ENCODE data around the gene CHORDC1.

The CHORDC1 gene

GRCh38 chr11:90252053-90252452 is 29.2 kb upstream of the CHORDC1 start:
- Histone ChIP-seq H2AK5ac (ENCODE audit: low read depth, low read length) (no peak overlapping the region), H2BK12ac (ENCODE audit: low read length) (no peak overlapping the region), H3K4me1 (ENCODE audit: control insufficient read depth in 2 of 2, insufficient read depth in 1 of 2, low read depth in 1 of 2, low read length in 2 of 2) (no peaks in the 10 kb centered on the region), H3K27me3 (ENCODE audit: control insufficient read depth in 3 of 3, insufficient read depth in 3 of 3, low read depth in 1 of 3, low read length in 3 of 3) (no peaks in the 10 kb centered on the region), H2BK120ac (ENCODE audit: low read depth, low read length) (no peak overlapping the region), H3K9me3 (replicated peaks in 1 of 2; ENCODE audit: control insufficient read depth in 2 of 2, insufficient read depth in 1 of 2, low read depth in 1 of 2, low read length in 2 of 2) (peaks cover 0 to 1% of the 10 kb centered on the region in 2 donors), H2BK15ac (ENCODE audit: low read length) (no peak overlapping the region), H3K18ac (ENCODE audit: low read length) (no peak overlapping the region), H3K4ac (ENCODE audit: low read length) (no peak overlapping the region), H4K8ac (ENCODE audit: low read depth, low read length) (no peak overlapping the region), H4K91ac (ENCODE audit: low read depth, low read length, poor library complexity) (no peak overlapping the region), H3K79me1 (ENCODE audit: low read depth, low read length) (no peaks in the 10 kb centered on the region), H3K36me3 (replicated peaks in 1 of 2; ENCODE audit: control insufficient read depth in 2 of 2, insufficient read depth in 2 of 2, low read length in 2 of 2) (peaks cover 0 to 1% of the 10 kb centered on the region in 2 donors), H2AFZ (ENCODE audit: low read length) (no peak overlapping the region), H3K4me2 (ENCODE audit: insufficient read depth, low read length, poor library complexity, severe bottlenecking) (no peak overlapping the region), H3K9ac (ENCODE audit: low read depth, low read length, poor library complexity) (no peak overlapping the region), H3K23ac (ENCODE audit: low read depth, low read length, poor library complexity) (no peak overlapping the region), H2BK5ac (ENCODE audit: low read length) (no peak overlapping the region), H3K27ac (replicated peaks; ENCODE audit: low read length) (no peak overlapping the region), H3K4me3 (ENCODE audit: low read length in 2 of 2) (no peak overlapping the region), H3K14ac (ENCODE audit: low read length) (no peak overlapping the region)
- no CpG with 5 or more reads among the region's 3 CpGs for WGBS, 2 donors (ENCODE audit: extremely low coverage in 2 of 2, insufficient read length in 2 of 2, insufficient replicate concordance in 1 of 2)
- DNase-seq (ENCODE audit: low spot score): no peak

- no peaks in the 10 kb centered on the region for H3K27me3 ChIP-seq (ENCODE audit: control insufficient read depth in 3 of 3, insufficient read depth in 3 of 3, low read depth in 1 of 3, low read length in 3 of 3)
- H3K4me1 ChIP-seq (ENCODE audit: control insufficient read depth in 2 of 2, insufficient read depth in 1 of 2, low read depth in 1 of 2, low read length in 2 of 2): no peaks in the 10 kb centered on the region
- H2AFZ ChIP-seq (ENCODE audit: low read length): no peak overlapping the region
- no peaks in the 10 kb centered on the region for H3K79me1 ChIP-seq (ENCODE audit: low read depth, low read length)
- H3K36me3 ChIP-seq (replicated peaks in 1 of 2; ENCODE audit: control insufficient read depth in 2 of 2, insufficient read depth in 2 of 2, low read length in 2 of 2): peaks cover 0 to 1% of the 10 kb centered on the region in 2 donors
- no peak overlapping the region for H3K4me2 ChIP-seq (ENCODE audit: insufficient read depth, low read length, poor library complexity, severe bottlenecking)
- H3K4ac ChIP-seq (ENCODE audit: low read length): no peak overlapping the region
- no peak overlapping the region for H2BK15ac ChIP-seq (ENCODE audit: low read length)
- H3K23ac ChIP-seq (ENCODE audit: low read depth, low read length, poor library complexity): no peak overlapping the region
- H3K18ac ChIP-seq (ENCODE audit: low read length): no peak overlapping the region
- H2AK5ac ChIP-seq (ENCODE audit: low read depth, low read length): no peak overlapping the region
- H4K91ac ChIP-seq (ENCODE audit: low read depth, low read length, poor library complexity): no peak overlapping the region
- no CpG with 5 or more reads among the region's 2 CpGs for WGBS, 2 donors (ENCODE audit: extremely low coverage in 2 of 2, insufficient read length in 2 of 2, insufficient replicate concordance in 1 of 2)
- no peak overlapping the region for H3K9ac ChIP-seq (ENCODE audit: low read depth, low read length, poor library complexity)
- H3K27ac ChIP-seq (replicated peaks; ENCODE audit: low read length): no peak overlapping the region
- no peak overlapping the region for H3K4me3 ChIP-seq (ENCODE audit: low read length in 2 of 2)
- H3K14ac ChIP-seq (ENCODE audit: low read length): no peak overlapping the region
- H2BK120ac ChIP-seq (ENCODE audit: low read depth, low read length): no peak overlapping the region
- no peak overlapping the region for H2BK12ac ChIP-seq (ENCODE audit: low read length)
- H2BK5ac ChIP-seq (ENCODE audit: low read length): no peak overlapping the region
- DNase-seq (ENCODE audit: low spot score): no peak
- H3K9me3 ChIP-seq (replicated peaks in 1 of 2; ENCODE audit: control insufficient read depth in 2 of 2, insufficient read depth in 1 of 2, low read depth in 1 of 2, low read length in 2 of 2): peaks cover 0 to 1% of the 10 kb centered on the region in 2 donors
- no peak overlapping the region for H4K8ac ChIP-seq (ENCODE audit: low read depth, low read length)
Measured at GRCh38 chr11:90251599-90251998, 28.8 kb upstream of the CHORDC1 start.

- no peak overlapping the region for H2BK12ac ChIP-seq (ENCODE audit: low read length)
- no peak overlapping the region for H3K23ac ChIP-seq (ENCODE audit: low read depth, low read length, poor library complexity)
- H4K91ac ChIP-seq (ENCODE audit: low read depth, low read length, poor library complexity): no peak overlapping the region
- H2BK15ac ChIP-seq (ENCODE audit: low read length): no peak overlapping the region
- no peaks in the 10 kb centered on the region for H3K36me3 ChIP-seq (replicated peaks in 1 of 2; ENCODE audit: control insufficient read depth in 2 of 2, insufficient read depth in 2 of 2, low read length in 2 of 2)
- WGBS, 2 donors (ENCODE audit: extremely low coverage in 2 of 2, insufficient read length in 2 of 2, insufficient replicate concordance in 1 of 2): no CpG with 5 or more reads among the region's 8 CpGs
- DNase-seq (ENCODE audit: low spot score): no peak
- H3K14ac ChIP-seq (ENCODE audit: low read length): no peak overlapping the region
- H2BK120ac ChIP-seq (ENCODE audit: low read depth, low read length): no peak overlapping the region
- H3K79me1 ChIP-seq (ENCODE audit: low read depth, low read length): no peaks in the 10 kb centered on the region
- H3K27ac ChIP-seq (replicated peaks; ENCODE audit: low read length): no peak overlapping the region
- no peak overlapping the region for H3K4me3 ChIP-seq (ENCODE audit: low read length in 2 of 2)
- H3K9me3 ChIP-seq (replicated peaks in 1 of 2; ENCODE audit: control insufficient read depth in 2 of 2, insufficient read depth in 1 of 2, low read depth in 1 of 2, low read length in 2 of 2): no peaks in the 10 kb centered on the region
- H2AFZ ChIP-seq (ENCODE audit: low read length): no peak overlapping the region
- no peak overlapping the region for H3K4ac ChIP-seq (ENCODE audit: low read length)
- no peak overlapping the region for H3K18ac ChIP-seq (ENCODE audit: low read length)
- H3K27me3 ChIP-seq (ENCODE audit: control insufficient read depth in 3 of 3, insufficient read depth in 3 of 3, low read depth in 1 of 3, low read length in 3 of 3): no peaks in the 10 kb centered on the region
- H3K9ac ChIP-seq (ENCODE audit: low read depth, low read length, poor library complexity): no peak overlapping the region
- no peak overlapping the region for H2AK5ac ChIP-seq (ENCODE audit: low read depth, low read length)
- no peak overlapping the region for H2BK5ac ChIP-seq (ENCODE audit: low read length)
- no peak overlapping the region for H4K8ac ChIP-seq (ENCODE audit: low read depth, low read length)
- no peaks in the 10 kb centered on the region for H3K4me1 ChIP-seq (ENCODE audit: control insufficient read depth in 2 of 2, insufficient read depth in 1 of 2, low read depth in 1 of 2, low read length in 2 of 2)
- H3K4me2 ChIP-seq (ENCODE audit: insufficient read depth, low read length, poor library complexity, severe bottlenecking): no peak overlapping the region
Measured at GRCh38 chr11:90250970-90251369, 28.1 kb upstream of the CHORDC1 start.

- Histone ChIP-seq H2BK120ac (ENCODE audit: low read depth, low read length) (no peak overlapping the region), H2AFZ (ENCODE audit: low read length) (no peak overlapping the region), H4K91ac (ENCODE audit: low read depth, low read length, poor library complexity) (no peak overlapping the region), H3K9me3 (replicated peaks in 1 of 2; ENCODE audit: control insufficient read depth in 2 of 2, insufficient read depth in 1 of 2, low read depth in 1 of 2, low read length in 2 of 2) (no peaks in the 10 kb centered on the region), H3K4me2 (ENCODE audit: insufficient read depth, low read length, poor library complexity, severe bottlenecking) (no peak overlapping the region), H3K4ac (ENCODE audit: low read length) (no peak overlapping the region), H2AK5ac (ENCODE audit: low read depth, low read length) (no peak overlapping the region), H3K9ac (ENCODE audit: low read depth, low read length, poor library complexity) (no peak overlapping the region), H2BK15ac (ENCODE audit: low read length) (no peak overlapping the region), H4K8ac (ENCODE audit: low read depth, low read length) (no peak overlapping the region), H3K23ac (ENCODE audit: low read depth, low read length, poor library complexity) (no peak overlapping the region), H3K79me1 (ENCODE audit: low read depth, low read length) (no peaks in the 10 kb centered on the region), H2BK5ac (ENCODE audit: low read length) (no peak overlapping the region), H3K27ac (replicated peaks; ENCODE audit: low read length) (no peak overlapping the region), H2BK12ac (ENCODE audit: low read length) (no peak overlapping the region), H3K36me3 (replicated peaks in 1 of 2; ENCODE audit: control insufficient read depth in 2 of 2, insufficient read depth in 2 of 2, low read length in 2 of 2) (no peaks in the 10 kb centered on the region), H3K18ac (ENCODE audit: low read length) (no peak overlapping the region), H3K14ac (ENCODE audit: low read length) (no peak overlapping the region), H3K4me1 (ENCODE audit: control insufficient read depth in 2 of 2, insufficient read depth in 1 of 2, low read depth in 1 of 2, low read length in 2 of 2) (no peaks in the 10 kb centered on the region), H3K4me3 (ENCODE audit: low read length in 2 of 2) (no peak overlapping the region), H3K27me3 (ENCODE audit: control insufficient read depth in 3 of 3, insufficient read depth in 3 of 3, low read depth in 1 of 3, low read length in 3 of 3) (no peaks in the 10 kb centered on the region)
- WGBS, 2 donors (ENCODE audit: extremely low coverage in 2 of 2, insufficient read length in 2 of 2, insufficient replicate concordance in 1 of 2): no CpG with 5 or more reads among the region's 1 CpG
- no peak for DNase-seq (ENCODE audit: low spot score)
Measured at GRCh38 chr11:90246468-90246867, 23.6 kb upstream of the CHORDC1 start.

Data from neuronal stem cell (in vitro differentiated cells).